SK-N-MC (cell line): ENCODE data around the gene TMEM186.

ENCODE experiments used
- EZH2 ChIP-seq: fragments of 200-600 bp; sonication (generic); IDR thresholded peaks from one replicate; pipeline ENCODE4 v1.6.1; 2017; ENCODE audit warnings: antibody characterized with exemption
- FOXP2 ChIP-seq: optimal IDR thresholded peaks from 2 replicates; pipeline ENCODE3; 2011; ENCODE audit warnings: mild to moderate bottlenecking, moderate library complexity; ENCODE audit not compliant: insufficient read depth; ENCODE audit errors: extremely low read length, control extremely low read depth
- POLR2AphosphoS5 ChIP-seq: IDR thresholded peaks from 2 replicates; pipeline ENCODE4 v1.6.1; 2012; ENCODE audit warnings: mild to moderate bottlenecking, low read depth, low read length, borderline replicate concordance

- TF ChIP-seq EZH2 (no peak), POLR2AphosphoS5 (no peak), FOXP2 (no peak)
These were observed 21.2 kb upstream of the TMEM186 start for GRCh38 chr16:8818504-8819270.
